Aortic smooth muscle cell (primary cell): Measurements from ENCODE around the gene GUCD1. TPM values are rescaled to one million over a fixed set of nuclear protein-coding genes. Genes with fewer than 3 reads are reported as not detected.

Experiments
- total RNA-seq: library from RNA; depleted of rRNA; stranded (reverse); fragments of >200 nt; gene quantifications from 2 replicates; pipeline ENCODE4 v1.2.3, GENCODE V29; 2014

Gene GUCD1
- total RNA-seq, result 113 and 146 TPM in 2 replicates

GRCh38 chr22:24554313-24555164 lies at the start of gene GUCD1:
TSS of gene GUCD1 (minus strand) at chr22:24555138. CDS start at chr22:24554991, 147 bp downstream.

GRCh38 chr22:24602847-24603769 lies 48.2 kb upstream of the GUCD1 start, which contains the start of gene GGT1:
TSS of gene GGT1 (plus strand) at chr22:24603193. CDS start at chr22:24611082, 7,889 bp downstream.

GRCh38 chr22:24592851-24593558 lies 38.1 kb upstream of the GUCD1 start, which contains the start of gene LRRC75B:
TSS of gene LRRC75B (minus strand) at chr22:24593073. CDS start at chr22:24593039, 34 bp downstream.

GRCh38 chr22:24555165-24556039 lies 464 bp upstream of the GUCD1 start, which contains the start of gene SNRPD3:
TSS of gene SNRPD3 (plus strand) at chr22:24555999. CDS start at chr22:24557675, 1,676 bp downstream.

GRCh38 chr22:24494528-24495364 lies 60.2 kb downstream of the GUCD1 start, which contains the start of gene UPB1:
TSS of gene UPB1 (plus strand) at chr22:24495332. CDS start at chr22:24495404, 72 bp downstream.

Other genes with a start within 250 kb of the GUCD1 start
- 2.2 and 2.4 TPM in 2 replicates for gene ADORA2A, start 127.5 kb downstream of the GUCD1 start, total RNA-seq
- gene UPB1, start 59.8 kb downstream of the GUCD1 start, total RNA-seq, result 0.12 and 0.13 TPM in 2 replicates
- gene SNRPD3, start 861 bp upstream of the GUCD1 start, total RNA-seq, result 145 and 178 TPM in 2 replicates
- gene LRRC75B, start 37.9 kb upstream of the GUCD1 start, total RNA-seq, result 2.2 and 3.0 TPM in 2 replicates
- gene GGT1, start 48.1 kb upstream of the GUCD1 start, total RNA-seq, result 0.44 and 0.79 TPM in 2 replicates
- under 0.01 TPM in 1 of 2 replicates, not detected in the other for gene PIWIL3, start 219.6 kb upstream of the GUCD1 start, total RNA-seq